DMS53 (cell line): ENCODE results near the gene CTRL.

Experiments used
- DNase-seq: peaks from one replicate; lab custom pipeline; 2025; lab: John Stamatoyannopoulos, UW

Gene CTRL

DNA sequence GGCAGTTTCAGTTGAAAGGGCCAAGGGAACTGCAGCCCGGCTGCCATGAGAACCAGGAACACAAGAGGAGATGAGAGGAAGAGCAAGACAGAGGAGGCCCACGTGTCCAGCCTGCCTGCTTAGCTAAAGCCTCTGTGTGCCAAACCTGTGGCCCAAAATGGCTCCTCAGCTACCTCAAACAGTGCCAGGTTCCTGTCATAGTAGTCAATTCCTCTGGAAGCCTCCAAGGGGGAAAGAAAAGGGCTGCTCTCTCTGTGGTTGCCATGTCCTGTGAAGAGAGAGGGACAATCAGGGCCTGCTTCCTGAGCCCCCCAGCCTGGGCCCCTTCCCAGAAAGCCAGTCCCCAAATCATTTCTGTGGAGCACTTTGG, 31.6 kb upstream of the CTRL start:
- no peak for DNase-seq

DNA sequence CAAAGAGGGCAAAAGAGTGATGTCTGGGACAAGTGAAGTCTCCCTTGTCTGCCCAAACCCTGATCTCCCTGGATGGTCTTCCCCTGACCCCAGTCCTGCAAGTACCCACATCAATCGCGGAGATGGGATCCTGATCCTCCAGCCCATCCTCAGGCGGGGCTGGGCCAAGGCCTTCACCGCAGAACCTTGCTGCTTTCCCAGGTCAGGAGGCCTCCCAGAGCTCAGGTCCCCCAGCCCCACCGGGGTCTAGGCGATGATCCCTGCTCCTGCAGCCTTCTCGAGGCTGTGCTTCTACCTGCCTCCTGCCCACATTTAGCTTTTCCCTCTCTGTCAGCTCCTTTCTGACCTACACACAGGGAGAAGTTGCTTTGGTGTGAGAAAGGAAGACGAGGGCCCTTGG, 30.5 kb upstream of the CTRL start:
- DNase-seq, result no peak

DNA sequence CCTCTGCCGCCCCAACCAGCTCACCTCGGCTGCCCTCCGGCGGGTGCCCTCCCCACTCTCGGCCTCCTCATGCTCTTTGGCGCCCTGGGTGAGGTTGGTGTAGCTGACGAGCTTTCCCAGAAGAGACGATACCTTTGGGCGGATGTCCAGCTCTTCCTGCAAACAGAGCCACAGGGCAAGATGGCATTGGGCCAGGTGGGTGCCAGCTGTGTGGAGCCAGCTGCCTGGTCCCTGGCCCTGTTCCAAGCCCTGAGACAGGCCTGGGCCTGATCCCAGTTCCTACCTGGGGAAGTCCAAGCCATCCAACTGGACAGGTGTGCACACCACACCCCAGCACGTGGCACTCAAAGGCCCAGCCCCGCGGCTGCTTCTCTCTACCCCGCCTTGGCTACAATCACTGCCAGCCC, 29.9 kb upstream of the CTRL start:
- DNase-seq, result peak; percentile 98

DNA sequence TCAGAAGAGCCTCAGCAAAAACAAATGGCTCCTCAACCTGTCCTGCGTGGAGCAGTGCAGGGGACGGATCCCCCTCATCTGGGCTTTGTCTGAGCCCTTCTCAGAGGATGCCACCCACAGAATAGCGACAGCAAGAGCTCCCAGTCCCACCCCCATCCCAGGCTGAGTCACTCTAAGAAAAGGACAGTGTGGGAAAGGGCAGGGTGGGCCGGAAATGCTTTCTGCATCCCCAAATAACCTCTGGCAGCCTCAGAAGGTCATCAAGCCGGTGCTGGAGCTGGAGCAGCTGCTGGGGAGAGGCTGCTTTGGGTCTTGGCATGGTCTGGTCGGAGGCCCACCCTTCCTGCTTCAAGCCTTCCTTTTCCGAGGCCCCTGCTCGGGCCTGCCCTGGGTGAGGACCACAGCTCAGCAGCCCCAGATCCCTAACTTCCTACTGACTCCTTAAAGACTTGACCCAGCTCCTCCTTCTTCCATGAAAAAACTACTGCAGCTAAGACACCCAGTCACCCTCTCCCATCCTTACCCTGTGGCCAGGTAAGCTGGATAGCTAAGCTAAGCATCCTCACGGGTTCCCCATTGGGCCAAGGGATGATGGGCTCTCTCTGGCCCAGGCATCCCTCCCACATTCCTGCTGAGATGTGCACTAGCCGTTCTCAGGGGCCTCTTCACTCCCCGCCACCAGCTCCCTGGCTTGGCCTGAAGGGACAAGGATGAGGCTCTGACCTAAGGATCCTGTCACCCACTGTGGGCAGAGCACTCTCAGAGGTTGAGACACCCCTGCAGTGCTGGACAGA, 28.1 kb upstream of the CTRL start:
- no peak for DNase-seq

DNA sequence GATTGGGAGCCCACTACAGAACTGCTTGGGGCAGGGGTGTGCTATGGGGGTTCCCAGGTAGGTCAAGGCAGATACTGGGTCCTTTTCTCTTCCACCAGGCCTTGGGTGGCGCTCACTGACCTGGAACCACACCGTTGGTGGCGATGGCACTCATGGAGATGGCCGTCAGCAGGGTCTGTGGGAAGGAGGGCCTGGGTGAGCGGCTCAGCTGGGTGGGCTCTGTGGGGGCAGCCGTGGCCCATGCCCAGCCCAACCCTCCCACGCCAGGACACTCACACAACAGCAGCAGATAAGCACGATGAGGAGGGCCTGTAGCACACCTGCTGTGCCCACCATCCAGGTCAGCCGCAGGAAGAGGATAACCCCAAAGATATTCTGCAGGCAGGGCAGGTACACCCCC, 26.0 kb upstream of the CTRL start:
- no peak for DNase-seq

DNA sequence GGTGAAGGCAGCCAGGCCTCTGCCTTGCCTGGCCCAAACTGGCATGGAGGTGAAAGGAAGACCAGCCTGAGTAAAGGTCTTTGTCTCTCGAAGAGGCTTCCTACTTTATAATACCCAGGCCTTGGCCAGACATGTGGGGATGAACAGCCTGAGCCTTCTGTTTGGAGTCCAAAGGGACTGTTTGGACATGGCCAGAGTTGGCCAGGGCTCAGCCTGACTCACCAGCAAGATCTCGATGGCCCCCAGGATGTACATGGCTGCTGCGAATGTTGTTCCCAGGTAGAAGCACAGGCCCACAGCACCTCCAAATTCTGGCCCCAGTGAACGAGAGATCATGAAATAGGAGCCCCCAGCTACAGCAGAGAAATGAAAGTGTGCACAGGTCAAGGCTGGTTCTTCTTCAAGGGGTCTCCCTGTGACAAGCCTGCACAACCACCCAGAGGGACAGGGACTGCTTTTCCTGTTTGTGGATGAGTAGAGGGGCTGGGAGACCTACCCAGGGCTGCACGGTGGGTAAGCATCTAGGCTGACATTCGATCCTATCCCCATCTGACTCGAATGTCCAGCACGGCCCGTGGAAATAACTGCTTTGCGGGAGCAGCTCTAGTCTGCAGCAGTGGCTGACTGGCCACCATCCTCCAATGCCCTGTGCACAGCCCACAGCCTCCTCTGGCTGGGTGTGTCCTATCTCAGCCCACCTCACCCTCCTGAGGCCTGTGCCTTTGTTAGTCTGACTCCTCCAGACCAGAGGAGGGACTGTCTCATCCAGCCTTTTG, 22.9 kb upstream of the CTRL start:
- no peak for DNase-seq

DNA sequence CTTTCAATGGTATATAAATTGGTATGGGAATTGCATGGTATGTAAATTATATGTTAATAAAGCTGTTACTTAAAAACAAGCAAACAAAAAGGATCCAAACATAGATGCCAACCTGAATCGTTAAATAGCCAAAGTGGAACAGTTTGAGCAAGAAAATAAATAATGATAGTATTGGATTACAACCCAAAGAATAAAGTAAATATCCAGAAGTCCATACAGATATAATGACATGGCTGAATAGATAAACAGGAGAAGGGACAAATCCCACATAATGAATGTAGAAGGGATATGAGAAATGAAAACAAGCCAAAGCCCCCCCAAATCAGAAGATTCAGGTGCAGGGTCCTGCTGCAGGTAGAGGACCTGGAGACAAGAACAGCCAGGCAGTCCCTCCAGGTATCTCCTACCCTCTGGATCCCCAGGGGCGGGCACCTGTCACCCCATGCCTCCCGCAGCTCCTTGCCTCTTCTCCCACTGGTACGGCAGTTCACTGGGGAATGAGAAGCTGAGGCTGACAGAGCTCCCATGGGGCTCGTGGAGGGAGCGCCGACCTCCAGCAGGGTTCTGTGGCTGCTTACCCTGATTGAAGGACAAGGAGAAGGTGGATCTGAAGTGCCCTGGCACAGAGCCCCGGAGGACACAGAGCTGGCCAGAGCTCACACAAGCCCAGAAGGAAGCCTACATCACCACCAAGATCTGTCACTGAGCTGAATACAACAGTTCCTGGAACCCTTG, 22.1 kb upstream of the CTRL start:
- no peak for DNase-seq

DNA sequence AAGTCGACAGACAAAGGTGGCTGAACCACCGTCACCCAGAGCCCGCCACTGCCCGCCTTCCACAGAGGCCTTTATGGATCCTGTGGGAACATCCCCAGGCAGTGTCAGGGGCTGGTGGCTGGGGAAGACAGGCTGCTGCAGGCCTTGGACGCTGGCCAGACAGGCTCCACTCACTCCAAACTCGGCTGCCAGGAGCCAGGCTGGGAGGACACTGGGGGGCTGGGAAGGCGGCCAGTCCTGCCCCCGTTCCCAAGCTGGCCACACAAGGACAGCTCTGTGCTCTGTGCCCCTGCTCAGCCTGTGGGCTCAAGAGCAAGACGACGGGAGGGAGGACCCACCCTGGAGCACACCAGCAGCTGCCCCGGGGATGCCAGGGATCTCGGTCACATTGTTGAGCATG, 19.8 kb upstream of the CTRL start:
- no peak for DNase-seq

DNA sequence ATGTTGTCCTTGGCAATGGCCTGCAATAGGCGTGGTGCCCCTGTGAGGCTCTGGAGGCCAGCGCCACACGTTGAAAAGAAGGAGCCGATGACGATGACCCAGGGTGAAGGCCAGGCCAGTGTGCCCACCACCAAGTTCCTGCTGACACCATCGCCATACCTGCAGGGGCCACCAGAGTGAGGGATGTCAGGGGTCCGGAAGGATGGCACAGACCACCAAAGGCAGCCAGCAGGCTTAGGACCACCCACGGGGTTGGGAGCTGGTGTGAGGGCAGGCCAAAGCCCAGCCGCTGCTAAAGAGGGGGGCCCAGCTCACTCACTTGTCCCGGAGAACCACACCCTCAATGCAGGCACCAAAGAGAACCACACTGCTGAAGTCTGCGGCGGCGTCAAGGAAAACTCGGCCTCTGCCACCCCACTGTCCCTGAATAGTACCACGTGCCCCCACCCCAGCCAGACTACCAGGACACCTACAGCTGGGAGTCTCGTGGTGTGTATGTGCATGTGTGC, 18.7 kb upstream of the CTRL start:
- DNase-seq, result no peak

DNA sequence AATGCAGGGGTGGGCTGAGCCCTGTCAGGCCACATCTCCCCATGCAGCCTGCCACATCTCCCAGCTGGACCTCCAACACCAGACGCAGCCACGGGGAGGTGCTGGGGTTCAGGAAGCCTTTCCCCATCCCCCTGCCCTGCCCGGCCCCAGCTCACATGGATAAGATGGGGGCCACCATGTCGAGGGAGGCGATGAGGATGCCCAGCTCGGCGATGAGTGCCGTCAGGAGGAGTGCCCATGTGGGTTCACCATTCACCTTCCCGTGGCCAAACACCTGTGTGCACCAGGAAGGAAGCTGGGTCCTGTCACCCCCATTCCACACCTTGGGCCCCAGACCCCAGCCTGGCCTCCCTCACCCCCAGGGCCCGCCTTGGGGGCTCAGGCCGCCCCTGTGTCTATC, 18.0 kb upstream of the CTRL start:
- DNase-seq, result no peak

DNA sequence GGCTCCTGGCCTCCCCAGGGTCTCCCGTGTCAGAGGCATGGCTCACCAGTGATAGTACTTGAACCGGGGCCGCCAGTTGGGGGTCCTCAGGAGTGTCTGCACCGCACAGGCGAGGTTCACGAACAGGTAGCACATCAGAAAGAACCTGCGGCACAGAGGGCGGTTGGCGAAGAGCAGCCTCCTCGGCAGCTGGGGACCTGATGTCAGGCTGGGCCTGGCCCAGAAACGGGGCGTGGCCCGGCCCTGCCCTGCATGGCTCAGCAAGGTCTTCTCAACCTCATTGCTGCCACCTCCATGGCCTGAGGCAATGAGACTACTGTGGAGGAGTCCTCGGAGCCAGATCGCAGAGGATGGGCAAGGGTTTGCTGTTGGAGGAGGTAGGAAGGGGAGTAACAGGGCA, 16.4 kb upstream of the CTRL start:
- no peak for DNase-seq

DNA sequence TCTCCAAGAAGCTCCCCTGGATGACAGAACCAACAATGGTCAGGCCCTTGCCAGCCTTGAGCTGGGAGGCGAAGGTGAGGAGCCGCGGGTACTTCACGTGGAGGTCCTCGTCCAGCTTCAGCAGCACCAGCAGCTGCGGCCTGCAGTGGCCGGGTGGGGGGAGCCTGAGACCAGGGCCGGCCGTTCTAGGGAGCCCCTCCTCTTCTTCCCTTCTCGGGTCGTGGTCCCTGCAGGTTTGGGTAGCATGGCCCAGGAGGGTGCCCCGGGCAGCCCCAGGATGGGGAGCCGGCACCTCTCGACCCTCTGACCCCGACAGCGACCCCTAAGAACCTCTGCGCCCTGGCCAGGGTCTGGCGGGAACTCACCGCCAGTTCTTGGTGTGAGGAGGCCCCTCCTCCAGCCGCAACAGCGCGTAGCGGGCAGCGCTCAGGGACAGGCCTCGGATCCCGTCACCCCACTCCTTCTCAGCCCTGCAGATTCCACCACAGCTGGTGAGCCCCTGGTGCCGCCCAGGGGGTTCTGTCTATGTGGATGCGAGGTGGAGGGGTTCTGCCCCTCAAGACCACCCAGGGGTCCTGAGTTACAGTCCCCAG, 15.4 kb upstream of the CTRL start:
- no peak for DNase-seq

DNA sequence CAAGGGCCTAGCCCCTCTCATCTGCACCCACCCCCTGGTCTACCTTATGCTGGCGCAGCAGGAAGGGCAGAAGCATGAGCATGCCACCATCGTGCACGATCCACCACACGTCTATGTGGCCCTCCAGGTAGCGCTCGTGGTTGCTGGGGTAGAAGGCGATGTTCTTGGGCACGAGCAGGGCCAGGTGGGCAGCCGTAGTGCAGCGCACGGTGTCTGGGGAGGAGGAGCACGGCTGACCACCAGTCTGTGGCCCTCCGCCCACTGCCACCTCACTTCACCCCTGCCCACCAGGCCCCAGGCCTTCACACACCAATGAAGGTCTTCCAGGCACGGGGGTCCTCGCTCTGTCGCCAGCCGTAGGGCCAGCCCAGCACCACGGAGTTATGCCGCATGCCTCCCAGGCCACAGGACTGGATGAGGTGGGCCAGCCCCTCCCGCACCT, 14.5 kb upstream of the CTRL start:
- no peak for DNase-seq

DNA sequence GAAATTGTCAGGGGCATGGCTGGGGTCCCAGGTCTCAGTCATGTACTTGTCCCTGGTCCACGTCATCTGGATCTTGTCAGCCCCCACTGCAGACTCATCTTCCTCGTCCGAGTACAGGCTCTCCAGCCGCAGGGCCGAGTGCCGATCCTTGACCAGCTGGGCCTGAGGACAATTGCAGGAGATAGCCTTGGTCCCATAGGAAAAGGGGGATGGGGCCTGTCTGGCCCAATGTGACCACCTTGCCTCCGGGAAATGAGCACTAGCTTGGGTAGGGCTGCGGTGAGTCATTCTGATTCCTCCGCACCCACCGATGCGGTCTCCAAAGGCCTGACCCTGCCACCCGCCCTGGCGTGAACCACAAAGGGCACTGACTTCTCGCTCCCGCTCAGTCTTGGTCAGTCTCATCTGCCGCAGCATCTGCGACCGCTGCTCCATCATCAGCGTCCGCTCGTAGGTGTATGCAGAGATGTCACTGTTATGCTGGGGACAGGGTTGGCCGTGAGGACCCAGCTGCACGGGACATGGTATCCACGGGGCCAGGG, 13.8 kb upstream of the CTRL start:
- DNase-seq, result no peak

DNA sequence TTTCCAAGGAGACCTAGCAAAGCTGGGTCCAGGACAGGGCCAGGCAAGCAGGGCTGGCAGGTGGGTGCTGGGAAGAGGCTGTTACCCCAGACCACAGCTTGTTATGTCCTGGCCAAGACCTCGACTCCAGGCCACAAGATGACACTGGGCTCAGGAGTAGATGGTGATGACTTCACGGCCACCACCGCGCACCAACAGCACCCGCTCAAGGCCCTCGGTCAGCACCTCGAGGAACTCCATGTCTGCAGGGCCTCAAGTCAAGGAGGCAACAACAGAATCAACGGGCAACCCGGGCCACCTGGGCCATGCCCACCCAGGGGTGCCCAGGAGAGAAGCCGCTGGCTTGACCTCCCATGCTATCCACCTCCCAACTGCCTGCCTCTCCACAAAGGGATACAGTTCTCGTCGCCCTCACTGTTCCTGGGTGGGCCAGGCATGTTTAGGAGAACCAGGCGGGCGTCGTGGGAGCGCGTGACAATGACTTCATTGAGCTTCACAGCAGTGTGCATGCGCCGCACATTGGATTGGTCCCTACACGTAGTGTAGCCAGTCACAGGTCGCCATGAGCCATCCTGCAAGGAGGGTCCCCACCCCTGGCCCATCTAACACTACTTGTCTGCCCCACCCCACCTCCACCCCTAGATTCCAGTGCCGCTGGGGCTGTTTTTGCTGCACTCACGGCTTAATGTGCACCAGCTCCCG, 13.2 kb upstream of the CTRL start:
- no peak for DNase-seq

DNA sequence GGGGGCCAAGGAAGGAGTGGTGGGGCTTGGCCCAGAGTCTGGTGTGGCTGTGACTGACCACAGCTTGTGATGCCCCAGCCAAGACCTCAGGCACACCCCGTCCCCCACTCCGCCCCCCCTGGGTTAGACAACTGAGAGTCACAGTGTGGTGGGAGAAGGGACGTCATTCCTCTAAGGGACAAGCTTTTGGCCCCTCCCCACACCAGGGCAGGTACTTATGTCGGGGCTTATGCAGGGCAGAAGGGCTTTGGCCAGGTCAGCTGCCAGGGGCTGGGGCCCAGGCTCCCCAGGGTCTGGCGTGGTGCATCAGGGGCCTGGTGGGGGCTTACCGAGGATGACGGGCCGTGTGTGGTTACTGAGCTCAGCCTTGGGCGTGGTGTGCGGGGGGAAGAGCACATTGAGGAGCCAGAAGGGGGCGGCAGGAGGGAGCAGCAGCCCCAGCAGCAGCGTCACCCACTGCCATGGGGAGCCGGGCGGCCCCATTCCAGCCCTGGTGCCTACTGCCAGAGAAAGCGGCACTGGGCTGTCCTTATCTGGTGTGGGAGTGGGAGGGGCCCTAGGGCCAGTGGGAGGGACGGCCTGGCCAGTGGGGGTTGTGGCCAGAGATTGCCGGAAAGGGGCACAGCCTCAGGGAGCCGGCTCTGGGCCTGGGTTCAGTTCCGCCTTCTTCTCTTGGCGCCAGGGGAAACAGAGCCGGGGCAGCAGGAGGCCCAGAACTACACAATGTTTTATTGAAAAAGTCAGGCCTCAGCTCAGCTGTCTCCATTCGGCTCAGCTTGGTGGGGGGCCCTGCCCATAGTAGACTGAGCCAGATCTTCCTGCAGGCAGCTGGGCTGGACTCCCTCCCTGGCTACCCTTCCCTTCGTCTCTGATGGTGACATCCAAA, 12.2 kb upstream of the CTRL start, which contains the start of gene LCAT:
Gene LCAT, minus strand, starts transcription at position 502 of the 886 bp plus-strand sequence. Its CDS starts 19 bp downstream, at position 483.
- DNase-seq, result no peak

DNA sequence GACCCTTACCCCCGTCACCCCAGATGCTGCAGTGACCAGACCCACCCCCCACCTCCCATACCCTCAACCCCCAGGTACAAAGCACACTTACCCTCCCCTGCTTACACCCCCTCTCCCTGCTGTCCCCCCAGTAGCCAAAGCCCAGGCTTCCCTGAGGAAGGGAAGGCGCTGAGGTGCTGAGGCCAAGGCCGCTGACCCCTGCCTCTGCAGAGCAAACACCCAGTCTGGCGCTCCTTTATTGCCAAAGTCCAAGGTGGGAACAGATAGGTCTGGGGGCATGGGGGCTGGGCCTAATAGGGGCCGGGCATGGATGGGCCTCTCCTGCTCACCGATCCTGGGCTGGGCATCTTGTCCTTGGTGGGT, 11.6 kb upstream of the CTRL start:
- DNase-seq, result no peak

DNA sequence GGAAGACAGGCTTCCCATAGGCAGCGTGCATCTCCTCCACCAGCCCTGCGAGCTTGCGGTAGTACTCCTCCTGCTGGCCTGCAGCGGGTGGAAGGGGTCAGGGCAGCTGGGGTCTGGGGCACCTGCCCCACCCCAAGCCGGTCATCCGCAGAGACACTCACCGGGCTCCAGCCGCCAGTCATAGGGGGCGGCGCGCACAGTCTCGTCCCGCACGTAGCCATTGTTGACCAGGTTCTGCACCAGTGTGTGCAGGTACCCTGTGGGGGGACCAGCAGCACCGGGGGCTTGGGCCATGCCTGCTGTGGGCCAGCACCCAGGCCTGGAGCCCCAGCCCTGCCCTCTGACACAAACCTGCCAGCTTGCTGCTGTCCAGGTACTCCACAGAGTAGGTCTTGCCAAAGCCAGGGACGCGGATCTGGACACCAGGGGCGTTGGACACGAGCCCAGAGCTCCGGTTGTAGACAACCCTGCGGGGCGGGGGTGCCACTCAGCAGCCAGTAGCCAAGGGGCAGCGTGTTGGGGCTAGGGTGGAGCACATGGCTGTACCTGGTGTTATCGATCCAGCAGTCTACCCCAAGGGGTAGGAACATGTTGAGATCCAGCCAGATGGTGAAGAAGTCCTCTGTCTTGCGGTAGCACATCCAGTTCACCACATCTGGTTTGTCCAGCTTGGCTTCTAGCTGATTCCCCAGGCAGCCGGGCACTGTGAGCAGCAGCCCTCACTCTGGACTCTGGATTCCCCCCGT, 11.0 kb upstream of the CTRL start:
- no peak for DNase-seq

DNA sequence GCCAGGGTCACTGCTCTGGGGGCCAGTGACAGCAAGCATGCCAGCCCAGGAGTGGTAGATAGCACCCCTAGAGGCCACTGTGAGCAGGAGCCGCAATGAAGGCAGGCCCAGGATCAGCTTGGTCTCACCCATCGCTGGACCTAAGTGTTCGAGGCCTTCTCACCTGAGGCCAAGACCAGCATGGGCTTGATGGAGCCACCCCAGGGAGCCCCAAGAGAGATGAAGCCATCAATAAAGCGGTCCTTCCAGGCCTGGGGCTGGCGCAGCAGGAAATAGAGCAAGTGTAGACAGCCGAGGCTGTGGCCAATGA, 10.5 kb upstream of the CTRL start:
- DNase-seq, result peak; percentile 57
